HG03097 (cell line): ENCODE data around the gene KLHL29.

Experiments used
- ATAC-seq: cut with Tn5 transposase; IDR thresholded peaks from one replicate; pipeline ENCODE4 v1.9.1; 2021; ENCODE audit not compliant: unreplicated experiment, low FRiP score

Gene KLHL29

DNA sequence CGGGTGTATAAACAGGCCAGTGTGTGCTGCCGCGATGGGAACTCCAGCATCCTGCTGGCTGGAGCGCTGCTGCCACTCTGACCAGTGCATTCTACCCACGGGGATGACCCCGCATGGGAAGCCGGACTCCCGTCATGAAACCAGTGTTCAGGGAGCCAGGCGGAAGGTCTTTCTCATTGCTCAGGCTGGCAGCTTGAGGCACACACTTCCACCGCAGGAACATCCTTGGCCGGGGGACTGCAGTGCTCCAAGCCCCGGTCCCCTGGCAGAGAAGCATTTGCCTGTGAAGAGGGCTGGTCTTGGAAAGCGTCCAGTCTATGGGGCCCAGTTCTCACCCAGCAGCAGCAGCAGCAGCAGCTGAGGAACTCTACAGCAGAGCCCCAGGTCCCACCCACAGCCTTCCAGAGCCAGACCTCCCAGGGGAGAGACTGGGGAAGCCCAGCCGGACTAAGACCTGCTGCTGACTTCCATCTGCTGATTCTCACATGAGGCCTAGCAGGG, 235.9 kb downstream of the KLHL29 start:
- ATAC-seq, result no peak

DNA sequence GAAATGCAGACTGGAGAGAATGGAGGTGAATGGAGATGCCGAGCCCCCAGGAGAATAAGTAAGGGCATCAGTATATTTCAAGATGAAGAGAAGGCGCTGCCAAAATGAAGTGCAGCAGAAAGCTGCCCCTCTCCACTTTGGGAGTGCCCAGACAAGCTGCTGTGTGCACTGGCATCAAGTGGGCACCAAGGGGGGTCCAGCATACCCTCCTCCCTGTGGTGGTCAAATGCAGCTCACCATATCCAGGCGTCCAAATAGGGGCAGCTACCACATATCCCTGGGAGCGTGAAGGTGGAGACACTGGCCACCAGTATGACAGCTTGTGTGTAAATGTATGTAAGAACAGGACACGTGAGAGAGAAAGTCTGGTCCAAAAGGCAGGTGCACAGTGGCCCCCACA, 236.6 kb downstream of the KLHL29 start:
- no peak for ATAC-seq

DNA sequence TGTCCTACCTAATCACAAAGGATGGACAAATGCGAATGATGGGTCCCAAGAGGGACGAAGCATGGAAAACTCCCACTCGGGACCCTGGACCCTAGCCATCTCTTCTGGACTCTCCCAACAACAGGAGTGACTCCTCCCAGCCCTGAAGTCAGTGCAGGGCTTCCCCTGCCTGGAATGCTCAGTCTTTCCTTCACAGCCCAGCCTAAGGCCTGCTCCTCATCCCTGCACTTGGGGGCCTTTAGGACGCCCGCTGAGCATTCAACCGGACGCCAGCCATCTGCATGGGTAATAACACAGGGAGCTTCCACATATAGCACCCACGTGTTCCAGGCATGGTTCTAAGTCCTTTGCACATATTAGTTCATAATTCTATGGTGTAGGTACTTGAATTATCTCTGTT, 237.5 kb downstream of the KLHL29 start:
- ATAC-seq, result no peak

DNA sequence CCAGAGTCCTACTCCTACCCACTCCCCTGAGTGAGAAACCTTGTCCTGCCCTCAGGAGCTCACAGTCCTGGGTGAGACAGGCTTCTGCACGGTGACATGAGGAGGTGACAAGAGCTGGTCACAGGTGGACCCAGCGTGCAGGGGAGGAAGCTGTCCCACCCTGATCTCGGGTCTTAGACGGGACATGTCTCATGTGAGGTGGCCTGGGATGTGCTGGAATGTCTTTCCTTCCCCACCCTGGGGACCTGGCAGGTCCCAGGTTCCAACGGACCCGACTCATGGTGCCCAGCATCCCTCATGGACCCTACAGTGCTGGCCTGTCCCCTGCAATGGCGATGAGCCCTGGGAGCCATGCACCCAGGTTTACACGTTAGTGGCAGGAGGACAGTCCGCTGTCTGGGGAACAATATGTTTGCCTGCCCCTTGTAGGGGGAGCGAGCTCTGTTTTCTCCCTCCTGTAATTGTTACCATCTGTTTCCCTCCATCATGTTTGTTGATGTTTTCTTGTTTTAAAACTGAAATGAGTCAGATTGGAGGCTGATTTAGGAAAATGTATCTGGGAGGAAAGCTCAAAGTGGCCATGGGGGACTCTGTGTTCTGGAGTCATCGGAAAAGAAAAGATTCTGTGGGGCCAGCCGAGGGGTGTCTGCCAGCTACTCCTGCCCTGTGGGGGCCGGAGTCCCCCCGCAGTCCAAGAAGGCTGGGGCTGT, 238.1 kb downstream of the KLHL29 start:
- no peak for ATAC-seq

DNA sequence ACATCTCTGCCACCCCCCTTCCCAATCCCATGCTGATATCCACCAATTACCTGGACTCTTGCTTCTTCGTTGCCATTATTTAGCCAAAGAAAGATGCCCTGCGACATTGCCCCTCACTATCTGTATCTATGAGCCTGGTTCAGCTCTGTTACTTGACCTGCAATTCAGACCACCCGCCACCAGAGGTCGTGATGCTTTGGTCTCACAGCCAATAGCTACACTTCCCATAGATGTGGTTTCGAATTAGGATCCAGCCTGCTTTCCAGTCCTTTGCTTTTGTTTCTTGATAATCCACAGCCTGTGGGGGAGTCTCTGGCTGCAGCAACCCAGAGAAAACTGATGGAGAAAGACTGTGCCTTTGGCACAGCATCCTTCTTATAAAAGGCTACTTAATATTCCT, 239.4 kb downstream of the KLHL29 start:
- ATAC-seq, result no peak

DNA sequence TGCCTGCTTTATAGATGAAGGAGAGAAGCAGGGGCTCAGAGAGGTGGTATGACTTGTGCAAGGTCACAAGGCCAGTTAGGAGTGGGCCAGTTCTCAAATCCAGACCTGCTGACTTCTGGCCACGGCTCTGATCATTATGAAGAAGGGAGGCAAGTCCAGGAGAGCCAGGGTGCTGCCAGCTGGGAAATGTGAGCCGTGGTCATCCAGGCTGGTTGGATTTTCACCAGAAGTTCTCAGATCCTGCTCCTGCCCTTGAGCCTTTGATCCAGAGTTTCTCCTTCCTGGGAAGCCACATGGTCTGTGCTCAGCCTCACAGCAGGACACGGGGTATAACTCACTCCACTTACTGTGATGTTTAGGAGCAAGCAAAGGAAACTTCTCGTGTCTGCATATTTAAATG, 239.9 kb downstream of the KLHL29 start:
- ATAC-seq, result no peak

DNA sequence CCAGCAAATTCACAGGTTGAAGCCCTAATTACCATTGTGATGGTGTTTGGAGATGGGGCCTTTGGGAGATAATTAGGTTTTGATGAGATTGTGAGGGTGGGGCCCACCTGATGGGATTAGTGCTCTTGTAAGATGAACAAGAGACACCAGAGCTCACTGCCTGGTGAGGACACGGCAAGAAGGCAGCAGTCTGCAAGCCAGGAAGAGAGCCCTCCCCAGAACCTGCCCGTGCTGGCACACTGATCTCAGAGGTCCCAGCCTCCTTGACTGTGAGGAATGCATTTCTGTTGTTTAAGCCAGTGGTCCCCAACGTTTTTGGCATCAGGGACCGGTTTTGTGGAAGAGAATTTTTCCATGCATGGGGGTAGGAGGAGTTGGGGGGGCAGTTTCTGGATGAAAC, 240.7 kb downstream of the KLHL29 start:
- no peak for ATAC-seq

DNA sequence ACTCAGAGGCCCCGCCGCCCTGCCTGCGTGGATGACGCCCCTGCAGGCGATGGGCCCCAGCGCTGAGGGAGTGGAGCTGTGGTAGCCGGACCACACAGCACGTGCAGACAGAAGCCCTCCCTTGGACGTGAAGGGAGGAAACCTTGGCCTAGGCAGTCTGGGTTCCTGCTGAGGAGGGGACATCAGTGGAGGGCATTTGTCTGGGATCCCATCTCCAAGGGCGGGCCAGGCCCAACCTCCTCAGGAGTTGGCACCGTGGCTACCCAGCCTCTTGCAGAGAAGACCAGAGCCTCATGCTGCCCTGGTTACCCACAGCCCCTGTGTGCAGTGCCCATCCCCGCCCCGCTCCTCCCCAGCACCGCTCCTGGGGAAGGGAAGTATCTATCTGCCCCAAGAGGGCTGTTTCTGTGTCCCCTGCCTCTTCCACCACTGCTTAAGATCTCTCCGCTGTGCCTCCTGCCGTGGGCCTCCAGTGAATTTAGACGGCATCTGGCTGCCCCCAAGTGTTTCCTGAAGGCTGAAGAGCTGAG, 241.8 kb downstream of the KLHL29 start:
- no peak for ATAC-seq

DNA sequence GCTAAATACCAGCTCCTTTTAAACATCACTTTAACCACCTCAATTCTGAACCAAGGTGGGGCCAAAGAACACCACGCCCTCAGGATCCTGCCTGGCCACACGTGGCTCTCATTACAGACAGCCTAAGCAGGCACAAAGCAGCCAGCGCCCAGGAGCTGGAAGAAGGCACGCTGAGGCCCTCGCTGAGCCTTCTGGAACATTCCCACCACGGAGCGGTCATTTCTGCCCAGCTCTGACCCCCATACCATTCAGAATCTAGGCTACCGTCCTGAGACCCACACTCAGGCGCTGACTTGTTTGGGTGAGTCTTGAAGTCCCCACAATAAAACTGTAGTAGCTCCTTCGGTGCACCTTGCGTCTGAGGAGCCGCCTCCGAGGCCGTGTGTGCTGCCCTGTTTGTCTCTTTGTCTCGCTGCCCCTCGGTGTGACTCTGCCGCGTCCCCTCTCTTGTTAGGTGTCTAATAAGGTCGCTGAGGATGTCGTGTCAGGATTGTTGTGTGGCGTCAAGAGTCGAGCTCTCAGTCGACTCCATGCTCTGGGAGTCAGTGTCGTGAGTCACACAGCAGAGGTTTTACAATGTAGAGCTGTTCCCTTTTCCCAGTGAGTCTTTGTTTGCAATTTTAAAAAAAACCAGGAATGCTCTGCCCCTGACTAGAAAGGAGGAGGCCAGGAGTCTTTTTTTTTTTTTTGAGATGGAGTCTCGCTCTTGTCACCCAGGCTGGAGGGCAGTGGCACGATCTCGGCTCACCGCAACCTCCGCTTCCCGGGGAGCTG, 242.4 kb downstream of the KLHL29 start:
- no peak for ATAC-seq

DNA sequence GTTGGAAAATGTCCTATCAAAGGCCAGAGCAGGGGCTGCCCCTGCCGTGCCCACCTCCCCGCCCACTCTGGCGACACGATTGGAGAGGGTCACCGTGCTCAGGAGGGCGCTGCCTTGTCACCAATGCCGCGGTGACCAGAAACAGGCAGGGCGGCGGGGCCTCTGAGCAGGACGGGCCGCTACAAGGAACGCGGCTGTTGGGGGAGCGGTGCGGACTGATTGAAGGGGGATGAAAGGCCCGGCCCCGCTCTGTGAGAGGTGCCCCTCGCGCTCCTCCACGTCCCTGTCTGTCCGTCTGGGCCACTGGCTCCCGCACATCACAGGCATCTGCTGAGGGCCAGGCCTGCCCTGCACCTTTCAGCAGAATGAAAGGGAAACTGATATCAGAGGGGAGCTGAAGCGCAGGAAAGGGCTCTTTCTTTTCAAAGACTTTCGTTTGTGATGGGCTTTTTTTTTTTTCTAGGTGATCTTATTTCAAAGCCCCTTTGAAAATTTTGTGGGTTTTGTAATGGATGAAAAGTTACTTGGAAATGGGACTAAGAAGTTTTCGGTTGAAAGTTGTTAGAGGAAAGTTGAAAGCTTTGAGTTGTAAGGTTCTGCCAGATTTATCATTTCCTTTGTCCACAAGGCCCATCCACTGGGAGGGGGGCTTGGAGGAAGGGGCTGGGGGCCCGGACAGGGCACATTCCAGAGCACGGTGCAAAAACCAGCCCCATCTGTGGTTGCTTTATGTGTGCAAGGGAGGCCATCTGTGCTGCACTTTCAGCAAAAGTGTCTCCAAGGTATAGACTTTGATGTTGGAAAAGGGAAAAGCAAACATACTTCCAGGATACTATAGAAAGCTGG, 244.2 kb downstream of the KLHL29 start:
- ATAC-seq, result no peak

DNA sequence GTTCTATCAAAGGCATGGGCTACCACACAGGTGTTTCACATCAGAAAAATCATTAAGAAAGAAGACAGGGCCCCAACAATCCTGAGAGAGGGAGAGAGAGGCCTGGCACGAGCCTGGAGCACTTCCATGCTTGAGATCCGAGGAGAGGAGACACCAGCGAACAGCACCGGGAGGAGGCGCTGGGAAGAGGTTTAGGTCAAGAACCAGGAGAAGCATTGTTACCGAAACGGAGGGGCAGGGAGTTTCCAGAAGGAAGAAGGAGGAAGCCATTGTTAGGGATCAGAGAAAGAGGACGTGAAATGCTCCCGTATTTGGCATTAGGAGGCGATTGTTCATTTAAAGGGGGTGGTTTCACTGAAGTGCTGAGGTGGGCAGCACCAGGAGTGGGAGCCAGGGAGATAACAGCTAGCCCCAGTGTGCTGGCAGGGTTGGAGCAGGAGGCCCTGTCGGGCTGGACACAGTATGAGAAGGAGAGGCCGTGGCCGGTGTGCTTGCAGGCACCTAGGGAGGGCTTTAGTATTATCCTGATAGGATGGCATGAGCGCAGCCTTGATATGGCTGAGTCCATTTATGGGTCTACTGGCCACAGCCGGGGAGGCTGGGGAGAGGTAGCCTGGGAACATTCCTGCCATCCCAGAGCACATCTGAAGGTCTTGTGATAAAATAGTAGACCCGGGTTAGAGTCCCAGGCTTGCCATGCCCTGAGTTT, 244.9 kb downstream of the KLHL29 start:
- no peak for ATAC-seq

DNA sequence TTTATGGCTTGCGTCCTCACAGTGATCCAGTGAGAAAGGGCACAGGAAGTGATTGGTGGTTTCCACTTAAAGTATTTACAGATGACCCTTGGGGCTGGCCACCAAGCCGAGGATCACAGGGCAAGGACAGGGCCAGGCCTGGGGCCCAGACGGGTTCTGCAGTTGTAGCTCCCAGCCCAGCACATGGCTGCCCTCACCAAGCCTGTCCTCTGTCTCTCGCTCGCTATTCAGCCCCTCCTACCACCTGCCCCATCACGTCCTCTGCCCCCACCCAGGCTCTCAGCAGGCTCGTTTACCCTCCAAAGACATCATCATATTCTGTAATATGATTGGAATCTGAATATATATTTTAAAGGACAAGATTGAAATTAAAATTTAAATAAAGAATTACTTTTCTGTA, 246.0 kb downstream of the KLHL29 start:
- ATAC-seq, result no peak

DNA sequence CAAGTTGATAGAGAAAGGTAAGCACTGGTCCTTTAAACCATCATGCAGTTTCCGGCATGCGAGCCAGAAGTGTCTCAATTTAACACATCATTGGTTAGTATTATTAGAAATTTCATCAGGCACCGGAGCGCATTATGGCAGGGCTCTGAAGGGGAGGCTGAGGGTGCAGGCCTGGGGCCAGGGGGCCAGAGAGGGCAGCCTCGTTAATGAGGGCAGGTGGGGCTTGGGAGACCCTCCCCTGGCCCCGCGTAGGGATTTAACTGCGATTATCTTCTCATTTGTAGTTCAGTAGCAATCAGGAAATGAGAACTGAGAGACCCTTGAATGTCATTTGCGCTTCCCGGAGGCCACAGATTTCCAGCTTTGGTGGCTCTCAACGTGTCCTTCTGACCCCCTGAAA, 246.4 kb downstream of the KLHL29 start:
- ATAC-seq, result no peak

DNA sequence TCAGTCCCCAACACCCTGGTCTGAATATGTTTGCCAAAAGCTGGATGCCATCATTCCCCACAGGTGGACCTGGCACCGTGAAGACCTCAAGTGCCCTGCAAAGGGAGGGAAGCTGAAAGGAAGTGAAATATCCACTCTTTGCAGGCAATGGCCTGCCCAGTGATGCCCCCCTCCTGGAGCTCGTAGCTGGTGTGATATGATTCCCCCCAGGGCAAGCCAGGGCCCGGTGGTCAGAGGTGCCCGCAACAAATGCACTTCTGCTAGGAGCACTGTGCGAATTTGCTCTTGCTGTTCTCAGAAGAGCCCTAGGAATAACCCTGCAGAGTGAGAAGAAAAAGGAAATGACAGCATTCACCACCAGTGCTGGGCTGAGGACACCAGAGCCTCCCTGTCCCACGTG, 247.4 kb downstream of the KLHL29 start:
- ATAC-seq, result no peak

DNA sequence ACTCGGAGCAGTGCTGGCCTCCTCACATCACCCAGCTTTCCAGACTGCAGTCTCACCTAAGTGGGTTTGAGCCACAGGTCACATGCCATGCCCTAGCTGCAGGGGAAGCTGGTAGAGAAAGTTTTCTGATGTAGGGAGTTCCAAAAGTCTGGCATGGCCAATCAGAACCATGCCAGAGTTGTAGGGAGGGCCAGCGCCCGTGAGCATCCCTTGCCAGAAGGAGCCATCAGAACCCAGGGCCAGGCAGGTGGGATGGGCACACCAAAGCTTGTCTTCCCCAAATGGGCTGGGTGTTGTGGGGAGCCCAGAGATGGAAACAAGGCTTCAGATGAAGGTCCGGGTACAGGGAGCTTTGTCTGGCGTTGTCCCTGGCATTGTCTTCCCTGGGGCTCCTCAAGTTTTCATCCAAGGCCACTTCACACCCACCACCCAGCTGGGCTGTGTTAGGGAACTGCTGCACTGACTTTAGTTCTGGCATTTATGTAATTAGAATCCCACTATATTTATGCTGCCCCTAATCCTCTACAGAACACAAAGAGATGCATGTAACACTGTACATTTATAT, 247.9 kb downstream of the KLHL29 start:
- no peak for ATAC-seq

DNA sequence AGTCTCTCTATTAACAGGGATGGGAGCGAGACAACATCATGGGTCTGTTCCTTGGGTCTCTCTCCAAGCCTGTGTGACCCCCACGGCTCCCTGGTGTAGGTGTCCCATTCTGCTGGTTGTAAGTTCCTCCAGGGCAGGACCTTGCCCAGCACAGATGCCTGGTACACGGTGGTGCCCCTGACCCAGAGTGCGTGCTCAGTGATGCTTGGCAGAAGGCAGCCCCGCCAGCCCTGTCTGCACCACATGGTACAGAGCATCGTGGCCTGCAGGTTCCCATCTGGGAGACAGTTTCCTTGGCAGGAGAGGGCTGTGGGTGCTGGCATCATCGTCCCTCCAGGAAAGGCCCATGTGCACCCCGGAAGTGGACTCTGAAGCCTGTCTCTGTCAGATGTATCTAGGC, 249.0 kb downstream of the KLHL29 start:
- ATAC-seq, result no peak

DNA sequence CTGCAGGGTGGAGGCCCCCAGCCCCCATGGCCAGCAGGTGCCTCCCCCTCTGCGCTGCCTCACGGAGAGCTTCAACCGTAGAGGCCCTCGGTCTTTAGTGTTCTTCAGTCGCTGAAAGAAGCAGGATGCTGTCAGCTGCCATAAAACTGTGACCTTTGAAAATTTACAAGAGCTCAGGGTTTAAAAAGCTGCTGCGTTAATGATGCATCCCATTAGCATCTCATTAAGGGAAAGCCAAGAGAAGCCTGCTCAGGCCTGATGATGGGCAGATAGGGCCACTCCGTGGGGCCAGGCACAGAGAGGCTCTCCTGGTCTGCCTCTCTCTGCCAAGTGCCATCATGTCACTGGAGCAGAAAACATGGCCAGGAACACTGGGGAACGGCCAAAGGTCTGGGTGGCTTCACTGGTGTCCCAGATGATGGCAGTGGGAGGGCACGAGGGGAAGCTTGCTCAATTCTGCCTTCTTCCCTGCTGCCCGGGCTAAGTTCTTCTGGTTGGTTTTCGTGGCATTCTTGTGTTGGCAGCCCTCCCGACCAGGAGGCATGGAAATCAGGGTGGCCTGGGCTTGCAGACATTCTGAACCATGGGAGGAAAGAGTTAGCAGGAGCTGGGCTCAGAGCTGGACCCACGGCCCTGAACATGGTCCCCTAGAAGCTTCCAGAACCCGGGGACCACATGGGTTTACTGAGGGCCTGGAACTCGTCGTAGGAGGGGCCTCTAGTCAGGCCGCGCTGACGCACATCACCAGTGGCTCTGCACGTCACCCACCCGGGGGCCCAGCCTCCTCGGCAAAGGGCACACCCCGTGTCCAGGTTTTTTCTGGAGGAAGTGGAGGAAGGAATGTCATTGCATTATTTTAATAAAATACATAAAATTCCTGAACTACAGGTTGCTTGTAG, 250.7 kb downstream of the KLHL29 start:
- no peak for ATAC-seq

DNA sequence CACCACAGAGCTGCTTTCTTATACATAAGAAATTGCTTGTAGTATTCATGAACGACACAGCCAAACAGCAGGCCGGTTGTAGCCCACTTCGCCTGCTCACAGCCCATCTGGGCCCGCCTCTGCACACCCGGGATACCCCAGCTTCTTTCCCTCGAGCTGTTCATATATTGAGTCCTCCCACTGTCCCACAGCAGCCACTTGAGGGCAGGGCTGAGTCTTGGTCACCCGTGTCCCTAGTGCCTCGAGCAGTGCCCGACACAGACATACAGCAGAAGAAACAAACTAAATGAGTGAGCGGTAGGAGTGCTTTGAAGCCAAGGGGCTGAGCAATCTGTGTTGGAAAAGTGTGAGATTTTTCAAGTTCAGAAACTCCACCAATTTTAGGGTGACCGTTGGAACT, 251.4 kb downstream of the KLHL29 start:
- no peak for ATAC-seq
